CD8-positive, alpha-beta memory T cell (primary cell): Measurements from ENCODE around the gene AP3S1. TPM values are rescaled to one million over a fixed set of nuclear protein-coding genes. Genes with fewer than 3 reads are reported as not detected.

Experiments
- CTCF ChIA-PET: fragments of 350-600 bp; sonication (Branson Sonifier 250); formaldehyde crosslinking; loops from one replicate; lab custom pipeline; 2021; ENCODE audit warnings: antibody characterized with exemption; lab: Charles Lee
- POLR2A ChIA-PET: fragments of 350-600 bp; sonication (Branson Sonifier 250); formaldehyde crosslinking; loops from one replicate; lab custom pipeline; 2021; ENCODE audit warnings: antibody characterized with exemption; lab: Charles Lee
- DNase-seq, 5 donors: peaks; one replicate each; pipeline versions ENCODE4 v3.0.0 to v3.0.0-alpha.2; 2020 to 2022; ENCODE audit warnings: mixed read lengths in 1 of 5
- H3K27ac ChIP-seq: one replicate; pipeline ENCODE4 v1.7.0; 2013; ENCODE audit warnings: low read depth, mild to moderate bottlenecking, low read length, moderate library complexity
- H3K27me3 ChIP-seq: 2 replicates; pipeline ENCODE4 v1.7.0; 2013; ENCODE audit warnings: low read length, mild to moderate bottlenecking; ENCODE audit not compliant: insufficient read depth, poor library complexity, severe bottlenecking
- H3K36me3 ChIP-seq: 2 replicates; pipeline ENCODE4 v1.7.0; 2013; ENCODE audit warnings: mild to moderate bottlenecking, low read length, moderate library complexity; ENCODE audit not compliant: insufficient read depth
- H3K4me1 ChIP-seq: 2 replicates; pipeline ENCODE4 v1.7.0; 2013; ENCODE audit warnings: mild to moderate bottlenecking, low read length, moderate library complexity; ENCODE audit not compliant: insufficient read depth
- H3K4me3 ChIP-seq: 2 replicates; pipeline ENCODE4 v1.7.0; 2013; ENCODE audit warnings: mild to moderate bottlenecking, low read length
- H3K9me3 ChIP-seq: 2 replicates; pipeline ENCODE4 v1.7.0; 2013; ENCODE audit warnings: mild to moderate bottlenecking, low read length
- H3K27ac Mint-ChIP-seq, 8 donors: one replicate each; pipeline ENCODE4 v1.8.0; 2020 to 2021; ENCODE audit warnings: mixed read lengths in 8 of 8, mild to moderate bottlenecking in 6 of 8, inconsistent platforms in 3 of 8, moderate library complexity in 3 of 8
- H3K27me3 Mint-ChIP-seq, 2 donors: one replicate each; pipeline ENCODE4 v1.8.0; 2020 to 2021; ENCODE audit warnings: mixed read lengths in 2 of 2, mild to moderate bottlenecking in 1 of 2, moderate library complexity in 1 of 2
- H3K36me3 Mint-ChIP-seq, 3 donors: one replicate each; pipeline ENCODE4 v1.8.0; 2020 to 2021; ENCODE audit warnings: mixed read lengths in 3 of 3, inconsistent platforms in 1 of 3, mild to moderate bottlenecking in 1 of 3
- H3K4me1 Mint-ChIP-seq, 3 donors: one replicate each; pipeline ENCODE4 v1.8.0; 2020 to 2021; ENCODE audit warnings: mixed read lengths in 3 of 3, inconsistent platforms in 1 of 3, mild to moderate bottlenecking in 1 of 3
- H3K4me3 Mint-ChIP-seq, 7 donors: one replicate each; pipeline ENCODE4 v1.8.0; 2020 to 2021; ENCODE audit warnings: mixed read lengths in 7 of 7, mild to moderate bottlenecking in 6 of 7, moderate library complexity in 4 of 7, inconsistent platforms in 2 of 7
- H3K9me3 Mint-ChIP-seq, 5 donors: one replicate each; pipeline ENCODE4 v1.8.0; 2020 to 2022; ENCODE audit warnings: mixed read lengths in 5 of 5, mild to moderate bottlenecking in 3 of 5, moderate library complexity in 2 of 5, inconsistent platforms in 1 of 5
- polyA plus RNA-seq: library from polyadenylated mRNA; unstranded; fragments of 300-500 nt; fragmentation: Illumina TruSeq; gene quantifications from one replicate; pipeline ENCODE4 v1.2.3, GENCODE V29; 2021
- total RNA-seq, 2 experiments: library from RNA; stranded (reverse); gene quantifications; one replicate each; pipeline ENCODE4 v1.2.3, GENCODE V29; 2021

AP3S1 gene
- total and polyA plus RNA-seq, 3 experiments from 2014 or later, result 62.1 to 77.5 (median 73.6) TPM

DNA sequence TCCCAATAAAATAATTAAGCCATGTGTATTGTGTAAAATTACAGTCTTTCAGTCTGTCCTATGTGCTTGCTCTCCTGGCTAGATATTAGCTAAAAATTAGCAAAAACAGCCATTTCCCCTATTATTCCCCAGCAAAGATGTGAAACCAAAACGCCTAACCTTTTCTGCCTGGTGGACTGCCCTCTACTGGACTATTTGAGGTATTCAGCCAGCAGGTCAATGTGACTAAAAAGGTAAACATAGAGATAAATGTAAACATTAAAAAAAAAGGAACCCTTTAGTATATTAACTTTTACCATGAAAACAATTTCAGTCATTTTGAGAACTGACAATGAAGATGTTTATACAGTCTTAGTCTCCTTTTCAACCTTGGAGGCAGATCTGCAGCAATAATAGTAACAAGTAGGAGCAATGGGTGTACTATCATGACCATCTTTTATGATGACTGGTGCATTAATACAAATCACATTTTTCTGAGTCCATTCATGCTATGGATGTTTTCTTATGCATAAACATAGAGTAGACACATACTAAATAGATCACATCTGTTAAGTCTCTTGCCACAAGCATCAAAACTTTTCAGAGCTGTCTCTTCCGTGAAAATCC is 10.5 kb upstream of the AP3S1 start:
- no peaks in the 10 kb centered on the region for H3K4me1 ChIP-seq
- no peak overlapping the region for H3K4me3 ChIP-seq
- DNase-seq, result peak in 3 of 5 donors; percentile 4 to 33 (median 24)
- POLR2A ChIA-PET, result no interaction called here
- Mint-ChIP-seq H3K27me3 (no peaks in the 10 kb centered on the region), H3K4me3 (no peak overlapping the region), H3K36me3 (peaks cover 5 to 72% (median 24%) of the 10 kb centered on the region in 3 donors), H3K27ac (peak overlapping the region in 7 of 8 donors; percentile 2 to 78 (median 12)), H3K9me3 (peaks cover 0 to 1% (median 0%) of the 10 kb centered on the region in 5 donors), H3K4me1 (peaks cover 11 to 26% (median 18%) of the 10 kb centered on the region in 3 donors)
- no peak overlapping the region for H3K27ac ChIP-seq
- H3K9me3 ChIP-seq, result no peaks in the 10 kb centered on the region
- CTCF ChIA-PET, result interaction anchor here (0.7 to 1.4 kb wide), 2 partner anchors 10 to 196 kb away, joined by 3 to 4 read pairs; partner anchors contain the start of genes AP3S1 and ATG12
- H3K36me3 ChIP-seq, result peaks cover 35% of the 10 kb centered on the region
- H3K27me3 ChIP-seq, result no peaks in the 10 kb centered on the region

DNA sequence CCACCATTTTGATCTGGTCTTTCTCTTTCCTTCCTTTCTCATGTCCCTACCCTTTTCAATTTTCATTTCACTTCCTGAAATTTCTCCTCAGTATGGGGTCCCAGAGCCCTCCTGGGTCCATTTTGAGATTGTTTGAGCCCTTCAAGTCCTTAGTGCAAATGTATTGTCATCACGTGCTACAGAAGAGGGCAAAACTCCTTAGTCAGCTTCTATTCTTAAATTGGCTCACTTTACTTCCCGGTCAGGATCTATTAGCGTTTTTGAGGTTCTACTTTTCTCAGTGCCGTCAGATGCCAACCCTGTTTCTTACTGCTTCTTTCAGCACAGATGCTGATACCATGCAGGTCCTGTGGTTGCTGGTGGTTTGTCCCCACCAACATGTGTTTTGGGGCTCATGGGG is 6.3 kb upstream of the AP3S1 start:
- H3K27me3 Mint-ChIP-seq, result no peaks in the 10 kb centered on the region
- no peak for DNase-seq
- H3K36me3 ChIP-seq, result peaks cover 44% of the 10 kb centered on the region
- no peak overlapping the region for H3K4me3 Mint-ChIP-seq
- no peak overlapping the region for H3K4me3 ChIP-seq
- ChIA-PET POLR2A (no interaction called here), CTCF (no interaction called here)
- peaks cover 42 to 58% (median 53%) of the 10 kb centered on the region in 3 donors for H3K4me1 Mint-ChIP-seq
- H3K27me3 ChIP-seq, result no peaks in the 10 kb centered on the region
- H3K27ac ChIP-seq, result no peak overlapping the region
- peaks cover 0 to 69% (median 14%) of the 10 kb centered on the region in 3 donors for H3K36me3 Mint-ChIP-seq
- no peaks in the 10 kb centered on the region for H3K9me3 ChIP-seq
- peaks cover 26% of the 10 kb centered on the region for H3K4me1 ChIP-seq
- H3K9me3 Mint-ChIP-seq, result no peaks in the 10 kb centered on the region
- H3K27ac Mint-ChIP-seq, result peak overlapping the region in 2 of 8 donors; percentile 20 to 86

DNA sequence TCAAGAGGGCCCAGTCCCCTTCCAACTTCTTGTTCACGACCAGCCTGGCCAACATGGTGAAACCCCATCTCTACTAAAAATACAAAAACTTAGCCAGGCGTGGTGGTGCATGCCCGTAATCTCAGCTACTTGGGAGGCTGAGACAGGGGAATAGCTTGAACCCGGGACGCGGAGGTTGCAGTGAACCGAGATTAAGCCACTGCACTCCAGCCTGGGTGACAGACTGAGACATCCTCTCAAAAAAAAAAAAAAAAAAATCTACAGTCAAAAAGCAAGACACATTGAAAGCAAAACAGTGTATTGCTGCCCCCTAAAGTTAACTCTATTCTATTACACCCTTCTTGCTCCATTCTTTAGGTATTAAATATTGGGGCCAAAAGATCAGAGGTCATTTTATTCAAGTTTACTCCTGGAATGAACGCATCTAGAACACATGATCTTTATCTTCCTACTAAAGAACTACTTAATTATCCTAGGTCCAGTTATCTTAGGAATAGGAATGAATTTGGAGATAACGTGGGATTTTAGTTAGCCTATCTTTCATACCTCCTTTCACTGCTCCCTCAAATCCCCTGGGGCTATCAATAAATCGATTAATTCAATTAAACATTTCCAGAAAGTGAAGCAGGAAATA is 2.7 kb upstream of the AP3S1 start:
- H3K27me3 ChIP-seq, result no peaks in the 10 kb centered on the region
- Mint-ChIP-seq H3K4me1 (peaks cover 58 to 68% (median 67%) of the 10 kb centered on the region in 3 donors), H3K4me3 (peak overlapping the region; percentile 98 to 100 (median 99)), H3K9me3 (no peaks in the 10 kb centered on the region), H3K27ac (peak overlapping the region; percentile 52 to 97 (median 91)), H3K36me3 (peaks cover 0 to 51% (median 7%) of the 10 kb centered on the region in 3 donors), H3K27me3 (no peaks in the 10 kb centered on the region)
- ChIA-PET CTCF (interaction anchor here (0.7 to 2.5 kb wide), 8 partner anchors 9 to 536 kb away, joined by 3 to 12 read pairs (median 3); no protein-coding TSS in a partner anchor), POLR2A (no interaction called here)
- H3K36me3 ChIP-seq, result peaks cover 29% of the 10 kb centered on the region
- no peaks in the 10 kb centered on the region for H3K9me3 ChIP-seq
- H3K27ac ChIP-seq, result no peak overlapping the region
- DNase-seq, result peak in 4 of 5 donors; percentile 34 to 67 (median 63)
- H3K4me3 ChIP-seq, result peak overlapping the region; percentile 22
- H3K4me1 ChIP-seq, result peaks cover 39% of the 10 kb centered on the region

GRCh38 chr5:115840873-115841272 is 862 bp upstream of the AP3S1 start:
- no peaks in the 10 kb centered on the region for H3K27me3 ChIP-seq
- peak overlapping the region; percentile 98 to 100 (median 99) for H3K4me3 Mint-ChIP-seq
- CTCF ChIA-PET, result interaction anchor here (0.8 to 2.5 kb wide), 3 partner anchors 9 to 216 kb away, joined by 3 to 12 read pairs (median 4); partner anchors contain the start of gene TMED7
- POLR2A ChIA-PET, result interaction anchor here (0.6 to 1.7 kb wide), 7 partner anchors 33 to 297 kb away, joined by 3 to 7 read pairs (median 4); partner anchors contain the start of genes COMMD10 and TMED7
- H3K27ac Mint-ChIP-seq, result peak overlapping the region; percentile 97 to 100 (median 100)
- H3K4me3 ChIP-seq, result peak overlapping the region; percentile 95
- no peaks in the 10 kb centered on the region for H3K9me3 ChIP-seq
- H3K36me3 ChIP-seq, result peaks cover 17% of the 10 kb centered on the region
- peaks cover 62 to 78% (median 74%) of the 10 kb centered on the region in 3 donors for H3K4me1 Mint-ChIP-seq
- H3K4me1 ChIP-seq, result peaks cover 39% of the 10 kb centered on the region
- peak overlapping the region; percentile 94 for H3K27ac ChIP-seq
- H3K36me3 Mint-ChIP-seq, result peaks cover 0 to 32% (median 3%) of the 10 kb centered on the region in 3 donors
- no peak for DNase-seq
- H3K27me3 Mint-ChIP-seq, result no peaks in the 10 kb centered on the region
- H3K9me3 Mint-ChIP-seq, result no peaks in the 10 kb centered on the region

DNA sequence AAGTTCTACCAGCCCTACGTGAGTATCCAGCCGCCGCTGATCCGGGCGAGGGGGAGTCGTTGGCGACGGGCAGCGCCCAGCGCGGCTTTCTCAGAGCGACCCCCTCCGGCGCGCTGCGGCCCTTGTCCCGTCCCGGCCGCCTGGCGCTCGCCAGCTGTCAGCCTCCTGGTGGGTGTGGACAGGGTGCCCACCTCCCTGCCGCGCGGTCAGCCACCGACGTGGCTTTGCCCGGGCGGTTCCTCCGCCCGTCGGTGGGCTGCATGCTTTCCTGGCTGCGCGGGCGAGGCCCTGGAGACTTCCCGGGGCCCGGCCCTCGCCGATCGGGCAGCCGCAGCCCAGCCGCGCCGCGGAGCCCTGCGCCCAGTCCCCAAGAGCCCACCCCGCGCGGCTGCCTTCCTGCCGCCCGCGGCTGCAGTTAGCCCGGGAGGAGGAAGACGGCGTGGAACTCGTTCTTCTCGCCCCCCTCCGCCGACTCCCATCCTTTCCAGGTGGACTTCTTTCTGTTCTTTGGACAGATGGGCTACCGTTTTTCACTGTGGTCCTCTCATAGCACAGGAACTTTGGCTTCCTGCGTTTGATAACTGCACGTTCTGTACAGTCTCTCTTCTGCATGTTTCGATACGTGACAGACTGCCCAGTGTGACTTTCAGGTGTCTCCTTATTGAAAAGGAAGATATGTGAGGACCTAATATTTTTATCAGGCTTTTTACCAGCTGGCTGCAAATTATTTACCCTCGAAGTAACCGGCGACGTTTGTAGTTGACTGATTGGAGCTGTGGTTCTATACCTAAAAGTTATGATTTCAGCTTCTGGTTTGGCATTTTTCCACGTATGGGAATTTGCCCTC is 577 bp downstream of the AP3S1 start:
- no peaks in the 10 kb centered on the region for H3K9me3 ChIP-seq
- no peak for DNase-seq
- Mint-ChIP-seq H3K9me3 (no peaks in the 10 kb centered on the region), H3K27me3 (no peaks in the 10 kb centered on the region), H3K4me1 (peaks cover 57 to 78% (median 70%) of the 10 kb centered on the region in 3 donors), H3K36me3 (peaks cover 0 to 20% (median 0%) of the 10 kb centered on the region in 3 donors), H3K4me3 (peak overlapping the region; percentile 98 to 100 (median 99)), H3K27ac (peak overlapping the region; percentile 95 to 100 (median 98))
- no peaks in the 10 kb centered on the region for H3K27me3 ChIP-seq
- POLR2A ChIA-PET, result interaction anchor here (1.2 to 1.7 kb wide), 3 partner anchors 216 to 299 kb away, joined by 3 to 7 read pairs (median 5); partner anchors contain the start of genes COMMD10 and TMED7
- CTCF ChIA-PET, result no interaction called here
- peaks cover 39% of the 10 kb centered on the region for H3K4me1 ChIP-seq
- H3K36me3 ChIP-seq, result peaks cover 4% of the 10 kb centered on the region
- peak overlapping the region; percentile 94 for H3K27ac ChIP-seq
- peak overlapping the region; percentile 95 for H3K4me3 ChIP-seq

DNA sequence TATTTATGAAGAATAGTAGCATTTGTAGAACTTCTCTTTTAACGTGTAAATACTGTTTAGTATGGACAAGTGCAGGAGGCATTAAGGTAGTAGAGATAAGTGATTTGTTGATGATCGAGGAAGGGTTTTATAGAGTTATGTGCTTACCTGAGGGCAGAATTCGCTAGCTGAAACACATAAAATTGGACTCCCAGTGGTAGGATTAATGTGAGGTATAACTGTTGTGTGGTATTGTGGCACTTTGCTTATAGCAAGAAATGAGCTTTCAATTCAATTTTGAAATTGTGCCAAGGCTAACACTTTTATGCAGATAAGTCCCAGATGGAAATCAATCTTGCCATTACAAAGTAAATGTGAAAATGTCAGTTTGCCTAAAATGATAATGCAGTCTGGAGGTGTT is 1.2 kb downstream of the AP3S1 start:
- ChIA-PET CTCF (no interaction called here), POLR2A (no interaction called here)
- H3K4me1 Mint-ChIP-seq, result peaks cover 52 to 72% (median 65%) of the 10 kb centered on the region in 3 donors
- no peaks in the 10 kb centered on the region for H3K36me3 ChIP-seq
- peaks cover 0 to 13% (median 0%) of the 10 kb centered on the region in 3 donors for H3K36me3 Mint-ChIP-seq
- H3K4me1 ChIP-seq, result peaks cover 38% of the 10 kb centered on the region
- peak overlapping the region; percentile 83 to 99 (median 97) for H3K27ac Mint-ChIP-seq
- DNase-seq, result no peak
- H3K9me3 ChIP-seq, result no peaks in the 10 kb centered on the region
- no peaks in the 10 kb centered on the region for H3K27me3 Mint-ChIP-seq
- no peak overlapping the region for H3K27ac ChIP-seq
- peak overlapping the region; percentile 98 to 100 (median 99) for H3K4me3 Mint-ChIP-seq
- no peaks in the 10 kb centered on the region for H3K9me3 Mint-ChIP-seq
- peak overlapping the region; percentile 95 for H3K4me3 ChIP-seq
- H3K27me3 ChIP-seq, result no peaks in the 10 kb centered on the region

DNA sequence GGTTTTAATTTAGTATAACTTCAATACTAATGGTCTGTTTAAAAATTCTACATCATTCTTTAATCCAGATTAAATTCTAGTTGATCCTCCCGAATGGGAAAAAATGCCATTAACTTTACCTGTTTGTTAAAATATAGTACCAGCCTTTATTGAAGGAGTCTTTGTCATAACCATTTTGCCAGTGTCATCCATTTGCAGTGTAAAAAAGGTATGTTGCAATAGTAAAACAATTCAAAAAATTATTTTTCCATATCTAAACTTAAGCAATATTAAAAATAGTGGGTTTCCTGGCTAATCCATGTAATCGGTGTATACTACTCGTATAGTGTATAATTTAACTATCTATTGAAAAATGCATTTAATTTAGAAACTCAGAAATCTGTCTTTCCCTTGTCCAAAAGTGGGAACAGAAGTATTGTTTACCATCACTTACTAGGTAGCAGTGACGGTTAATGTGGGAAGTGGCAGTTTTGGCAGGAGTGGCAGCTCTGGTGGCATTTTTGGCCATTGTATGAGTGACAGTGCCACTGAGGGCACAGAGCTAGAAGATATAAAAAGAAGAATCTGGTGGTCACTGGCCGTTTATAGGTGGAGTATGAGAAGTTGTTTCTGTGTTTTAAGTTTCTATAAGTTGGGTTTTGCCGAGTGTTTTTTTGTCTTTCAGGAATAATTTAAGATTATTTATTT is 1.9 kb downstream of the AP3S1 start:
- no peak overlapping the region for H3K27ac ChIP-seq
- POLR2A ChIA-PET, result no interaction called here
- Mint-ChIP-seq H3K27me3 (no peaks in the 10 kb centered on the region), H3K4me1 (peaks cover 48 to 67% (median 59%) of the 10 kb centered on the region in 3 donors), H3K4me3 (peak overlapping the region; percentile 98 to 100 (median 99)), H3K36me3 (peaks cover 0 to 12% (median 0%) of the 10 kb centered on the region in 3 donors), H3K9me3 (no peaks in the 10 kb centered on the region), H3K27ac (peak overlapping the region in 5 of 8 donors; percentile 35 to 99 (median 95))
- H3K27me3 ChIP-seq, result no peaks in the 10 kb centered on the region
- no peaks in the 10 kb centered on the region for H3K36me3 ChIP-seq
- H3K9me3 ChIP-seq, result no peaks in the 10 kb centered on the region
- CTCF ChIA-PET, result no interaction called here
- DNase-seq, result no peak
- H3K4me3 ChIP-seq, result no peak overlapping the region
- peaks cover 32% of the 10 kb centered on the region for H3K4me1 ChIP-seq
